SK-MEL-5 (cell line): ENCODE measurements around the gene TNNT2. TPM values are rescaled to one million over a fixed set of nuclear protein-coding genes. Genes with fewer than 3 reads are reported as not detected.
A peak's percentile ranks its signal among the peaks of the same experiment; 100 is the strongest.

Experiments
- DNase-seq: peaks from one replicate; pipeline ENCODE4 v3.0.0-alpha.2; 2016; ENCODE audit warnings: low read depth, low spot score
- in situ Hi-C: cut with HindIII; loops from 2 replicates; pipeline ENCODE4 v1.10.0; 2016; ENCODE audit warnings: low sequenced_read_pairs, high pct_unique_total_duplicates, low pct_unique_long_range_greater_than_20kb
- polyA plus RNA-seq, 2 experiments: library from polyadenylated mRNA; depleted of rRNA; stranded (reverse); fragments of >200 nt; gene quantifications; 2 replicates each; pipeline ENCODE4 v1.2.3, GENCODE V29; 2015
- total RNA-seq: library from RNA; depleted of rRNA; stranded (reverse); fragments of >200 nt; shearing (Covaris generic); gene quantifications from 2 replicates; pipeline ENCODE4 v1.2.3, GENCODE V29; 2014; rRNA removed

The TNNT2 gene
- total RNA-seq: not detected in 2 replicates
- not detected in 2 replicates for polyA plus RNA-seq (2015; cell fraction: cytosol; rRNA removed)
- polyA plus RNA-seq (2015; cell fraction: nucleus; rRNA removed): not detected in 2 replicates

DNA sequence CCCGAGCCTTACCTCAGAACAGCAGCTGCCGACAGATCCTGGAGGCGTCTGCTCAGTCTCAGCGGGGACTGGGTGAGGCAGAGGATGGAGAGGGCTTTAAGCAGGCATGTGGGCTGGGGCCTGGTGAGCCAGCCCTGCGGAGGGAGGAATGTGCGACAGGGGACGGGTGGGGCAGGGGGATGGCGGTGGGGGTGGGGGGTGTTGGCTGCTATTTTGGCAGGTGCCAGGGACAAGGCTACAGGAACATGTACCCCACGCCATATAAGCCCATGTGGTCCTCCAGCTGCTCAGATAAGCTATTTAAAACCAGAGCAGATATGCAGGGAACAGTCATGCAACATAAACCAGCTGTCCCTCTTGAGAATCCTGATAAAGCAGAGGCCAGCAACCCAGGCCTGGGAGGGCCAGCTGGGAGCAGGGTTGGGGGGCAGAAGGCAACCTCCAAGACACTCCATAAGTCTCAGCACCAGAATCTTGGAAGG lies at the start of gene TNNT2:
TSS of gene TNNT2 (minus strand) at position 70 of the 482 bp plus-strand sequence. CDS start 4,426 bp downstream, outside the sequence.
- in situ Hi-C loops: no loop called here

DNA sequence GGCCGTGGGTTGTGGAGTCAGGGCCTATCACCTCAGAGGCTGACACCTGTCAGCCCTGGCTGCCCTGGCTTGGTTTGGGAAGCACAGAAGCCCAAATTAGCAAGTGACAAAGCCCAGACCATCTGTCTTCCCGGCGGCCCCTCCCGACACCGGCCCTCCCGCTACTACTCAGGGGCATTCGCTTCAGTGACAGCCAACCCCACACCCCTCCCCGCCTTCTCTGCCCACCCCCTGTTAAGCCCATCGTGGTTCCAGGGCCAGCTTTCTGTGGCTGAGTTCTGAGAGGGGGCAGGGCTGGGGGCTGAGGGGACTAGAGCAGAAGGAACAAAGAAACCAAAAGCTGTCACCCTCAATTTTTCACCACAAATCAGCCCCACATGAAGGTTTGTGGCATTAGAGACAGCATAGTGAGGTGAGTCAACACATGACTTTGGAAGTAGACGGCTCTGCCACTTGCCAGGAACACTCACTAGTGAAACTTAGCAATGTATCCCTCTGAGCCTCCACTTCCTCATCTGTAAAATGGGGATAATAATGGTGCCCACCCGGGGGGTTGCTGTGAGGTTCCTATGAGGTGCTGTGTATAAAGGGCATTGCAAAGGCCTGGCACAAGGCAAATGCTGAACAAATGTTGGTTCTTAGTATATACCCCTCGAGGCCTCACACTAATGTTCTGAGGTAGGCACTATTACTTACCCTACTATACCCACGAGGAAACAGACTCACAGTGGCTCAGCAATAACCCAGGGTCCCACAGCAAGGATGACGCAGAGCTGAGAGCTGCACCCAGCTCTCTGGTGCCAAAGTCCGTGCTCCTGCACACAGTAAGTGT lies 49.2 kb upstream of the TNNT2 start:
- in situ Hi-C loops: no loop called here

More for the DNA sequence above, at the start of gene TNNT2:
- no peak for DNase-seq

DNA sequence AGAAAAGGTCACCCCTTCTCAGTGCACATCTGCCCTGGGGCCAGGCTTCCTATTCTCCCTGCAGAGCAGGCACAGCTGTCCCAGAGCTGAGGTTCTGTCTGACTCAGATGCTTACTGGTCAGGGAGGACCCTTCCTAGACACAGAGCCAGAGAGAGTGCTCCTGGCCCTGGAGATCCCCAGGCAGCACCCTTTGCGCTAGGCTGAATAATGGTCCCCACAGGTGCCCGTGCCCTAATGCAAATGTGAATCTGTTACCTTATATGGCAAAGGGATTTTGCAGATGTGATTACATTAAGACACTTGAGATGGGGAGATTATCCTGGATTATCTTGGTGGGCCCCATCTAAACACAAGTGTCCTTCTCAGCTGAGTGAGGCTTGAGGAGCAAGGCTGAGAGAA lies 46.7 kb upstream of the TNNT2 start:
- in situ Hi-C loops: no loop called here
- DNase-seq: no peak

More for the DNA sequence above, 49.2 kb upstream of the TNNT2 start:
- no peak for DNase-seq

DNA sequence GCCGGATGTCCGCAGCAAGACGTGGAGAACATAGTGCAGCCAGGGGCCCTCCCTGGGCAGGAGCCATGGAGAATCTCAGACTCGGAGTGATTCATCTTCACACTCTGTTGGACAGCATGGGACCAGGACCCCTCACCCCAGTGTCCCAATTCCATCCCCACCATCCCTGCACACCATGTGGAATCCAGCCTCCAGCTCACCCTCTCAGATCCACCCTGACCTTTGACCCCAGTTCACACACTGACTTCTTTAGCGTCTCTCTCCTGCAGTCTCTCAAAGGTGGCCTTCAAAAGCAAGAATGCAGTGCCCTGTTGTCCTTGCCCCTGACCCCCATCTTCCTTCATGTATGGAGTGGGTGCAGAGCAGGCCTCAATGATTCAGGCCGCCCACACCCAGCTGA lies 46.2 kb upstream of the TNNT2 start:
- in situ Hi-C loops: no loop called here

DNA sequence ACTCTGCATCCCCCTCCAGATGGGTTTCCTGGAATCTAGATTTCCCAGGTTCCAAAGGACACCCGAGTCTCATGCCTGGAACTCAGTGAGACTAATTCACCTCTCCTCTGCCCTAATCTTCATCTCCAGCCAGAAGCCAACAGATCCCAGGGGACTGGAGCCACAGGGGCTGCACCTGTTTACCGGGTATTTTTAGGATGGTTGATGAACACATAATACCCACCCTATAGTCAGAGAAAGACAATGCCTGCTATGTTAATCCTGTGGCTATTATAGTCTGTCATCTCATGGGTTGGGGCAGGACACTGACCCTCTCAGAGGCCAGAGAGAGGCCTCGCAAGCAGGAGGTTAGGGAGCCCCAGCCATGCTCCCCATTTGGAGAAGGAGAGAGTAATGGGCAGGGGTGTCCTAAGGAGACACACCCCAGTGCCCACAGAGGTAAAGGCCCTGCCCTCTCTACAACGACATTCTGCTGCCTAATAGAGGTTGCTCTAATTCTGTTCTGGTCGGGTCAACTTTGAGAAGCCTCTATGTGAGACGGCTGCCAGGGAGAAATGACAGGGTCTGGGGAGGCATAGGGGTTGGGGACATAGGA lies 45.1 kb upstream of the TNNT2 start:
- no peak for DNase-seq
- in situ Hi-C loops: no loop called here

More for the DNA sequence above, 46.2 kb upstream of the TNNT2 start:
- DNase-seq: no peak

DNA sequence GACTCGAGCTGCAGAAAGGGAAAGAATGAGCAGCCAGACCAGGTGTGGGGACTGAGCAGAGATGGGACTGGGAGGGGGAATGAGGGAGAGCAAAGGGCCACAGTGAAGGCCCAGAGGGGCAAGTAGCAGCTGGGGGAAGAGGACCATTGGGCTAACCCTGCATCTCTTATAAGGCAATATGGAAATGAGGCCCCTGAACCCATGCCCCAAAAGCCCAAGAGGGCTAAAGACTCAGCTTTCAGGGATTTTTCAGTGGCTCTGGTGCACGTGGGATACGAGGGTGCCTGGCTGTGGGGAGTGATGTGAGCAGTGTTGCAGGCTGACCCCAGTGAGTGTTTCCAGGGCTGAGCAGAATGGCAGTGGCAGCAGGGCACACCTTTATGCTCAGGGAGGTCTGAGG lies 44.5 kb upstream of the TNNT2 start:
- no peak for DNase-seq
- in situ Hi-C loops: no loop called here

DNA sequence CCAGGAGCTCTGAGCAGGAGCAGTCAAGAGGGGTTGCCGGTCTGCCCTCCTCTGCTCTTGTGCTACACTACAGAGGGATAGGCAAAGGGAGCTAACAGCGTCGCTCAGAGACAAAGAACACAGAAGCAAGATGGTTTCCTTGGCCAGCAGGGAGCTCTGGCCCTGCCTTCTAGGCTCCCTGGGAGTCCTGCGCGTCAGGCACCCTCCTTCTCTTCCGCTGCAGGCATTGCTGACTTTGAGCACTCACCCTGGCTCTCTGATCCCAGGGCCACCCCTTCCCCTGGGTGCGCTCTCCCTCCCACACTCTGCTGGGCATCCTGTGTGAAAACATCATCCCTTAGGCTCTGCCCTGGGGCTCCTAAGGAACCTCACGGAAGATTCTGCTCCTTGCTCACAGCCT lies 43.6 kb upstream of the TNNT2 start:
- no peak for DNase-seq
- in situ Hi-C loops: no loop called here

DNA sequence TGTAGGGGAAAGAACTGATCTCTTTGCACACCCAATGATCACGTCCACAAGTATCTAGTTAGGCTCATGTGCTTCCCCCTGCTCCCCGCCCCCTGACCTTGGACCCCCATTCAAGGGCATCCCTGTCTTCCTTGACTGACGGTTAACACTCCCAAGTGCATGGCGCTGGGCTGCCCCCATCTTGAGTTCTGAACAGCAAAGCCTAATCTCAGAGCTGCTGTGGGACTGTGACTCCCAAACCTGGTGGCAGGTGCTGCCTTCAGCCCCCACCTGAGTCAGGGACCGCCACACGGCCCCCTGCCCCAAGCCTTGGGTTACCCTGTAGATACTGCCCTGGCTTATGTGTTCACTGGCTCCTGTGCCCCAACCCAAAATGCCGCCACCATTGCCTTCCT lies 43.1 kb upstream of the TNNT2 start:
- DNase-seq: no peak
- in situ Hi-C loops: no loop called here

DNA sequence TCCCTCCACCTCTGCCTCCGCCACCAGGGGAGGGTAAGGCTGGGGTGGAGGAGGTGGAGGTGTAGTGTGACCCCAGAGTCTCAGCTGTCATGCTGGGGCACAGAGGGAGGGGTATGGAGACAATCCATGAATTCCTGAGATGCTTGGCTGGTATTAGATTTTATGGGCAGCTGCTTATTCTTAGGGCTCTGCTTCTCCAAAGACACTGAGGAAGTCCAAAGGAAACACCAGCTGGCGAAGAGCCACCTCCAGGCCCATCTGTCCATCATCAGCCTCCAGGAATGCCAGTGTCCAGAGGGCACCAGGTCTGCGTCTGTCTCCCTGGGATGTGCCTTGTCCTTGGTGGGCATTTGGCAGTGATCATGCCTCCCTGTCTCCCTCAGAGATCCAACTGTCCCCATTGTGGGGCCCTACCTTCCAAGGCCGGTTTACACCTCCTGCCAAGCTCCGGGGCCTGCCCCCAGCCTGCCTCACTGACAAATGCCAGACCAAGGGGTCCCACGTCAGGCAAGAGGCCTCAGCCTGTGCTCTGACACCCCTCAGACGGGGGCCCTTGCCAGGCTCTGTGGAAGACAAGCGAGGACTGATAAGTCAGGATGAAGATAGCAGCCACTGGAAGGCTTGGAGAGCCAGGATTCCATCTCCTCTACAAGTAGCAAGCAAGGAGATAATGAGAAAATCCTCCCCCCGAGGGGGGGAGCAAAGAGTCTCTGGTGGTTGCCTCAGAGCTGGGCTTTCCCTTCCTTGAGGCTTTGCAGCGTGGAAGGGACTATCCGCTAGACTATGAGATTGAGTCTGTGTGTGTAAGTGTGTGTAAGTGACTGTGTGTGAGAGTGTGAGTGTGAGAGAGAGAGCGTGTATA lies 42.5 kb upstream of the TNNT2 start:
- no peak for DNase-seq
- in situ Hi-C loops: no loop called here

DNA sequence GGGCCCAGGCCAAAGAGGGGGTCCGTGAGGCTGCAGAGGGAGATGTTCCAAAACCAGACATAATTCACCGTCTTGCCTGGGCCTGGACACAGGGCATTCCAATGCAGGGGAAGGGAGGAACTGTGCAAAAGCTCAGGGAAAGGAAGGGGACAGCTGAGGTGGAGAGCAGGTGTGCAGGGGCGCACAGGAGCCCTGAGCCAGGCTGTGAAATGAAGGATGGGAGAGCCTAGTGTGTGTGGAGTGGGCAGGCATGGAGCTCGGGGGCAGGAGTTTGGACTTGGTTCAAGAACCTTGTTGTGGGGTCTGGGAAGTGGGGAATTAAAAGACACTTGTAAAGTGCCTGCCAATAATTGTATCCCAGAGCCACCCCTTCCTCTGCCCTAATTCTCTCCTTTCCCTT lies 41.8 kb upstream of the TNNT2 start:
- in situ Hi-C loops: no loop called here
- no peak for DNase-seq

DNA sequence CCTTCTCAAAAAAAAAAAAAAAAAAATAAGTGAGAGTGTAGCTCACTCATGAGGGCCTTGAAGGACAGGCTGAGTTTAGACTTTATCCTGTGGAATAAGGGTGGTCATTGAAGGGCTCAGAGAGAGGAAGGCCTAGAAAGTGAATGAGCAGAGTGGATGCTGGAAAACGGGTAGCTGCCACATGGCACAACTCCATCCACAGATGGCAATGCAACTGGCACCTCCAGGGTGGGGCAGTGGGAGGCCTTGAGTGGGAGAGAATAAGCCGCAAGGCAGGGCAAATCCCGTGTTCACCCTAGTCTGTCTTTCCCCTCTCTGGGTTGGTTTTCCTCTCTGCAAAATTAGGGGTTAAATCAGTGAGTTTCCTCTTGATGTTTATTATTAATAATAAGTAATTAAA lies 41.0 kb upstream of the TNNT2 start:
- in situ Hi-C loops: no loop called here
- DNase-seq: no peak

DNA sequence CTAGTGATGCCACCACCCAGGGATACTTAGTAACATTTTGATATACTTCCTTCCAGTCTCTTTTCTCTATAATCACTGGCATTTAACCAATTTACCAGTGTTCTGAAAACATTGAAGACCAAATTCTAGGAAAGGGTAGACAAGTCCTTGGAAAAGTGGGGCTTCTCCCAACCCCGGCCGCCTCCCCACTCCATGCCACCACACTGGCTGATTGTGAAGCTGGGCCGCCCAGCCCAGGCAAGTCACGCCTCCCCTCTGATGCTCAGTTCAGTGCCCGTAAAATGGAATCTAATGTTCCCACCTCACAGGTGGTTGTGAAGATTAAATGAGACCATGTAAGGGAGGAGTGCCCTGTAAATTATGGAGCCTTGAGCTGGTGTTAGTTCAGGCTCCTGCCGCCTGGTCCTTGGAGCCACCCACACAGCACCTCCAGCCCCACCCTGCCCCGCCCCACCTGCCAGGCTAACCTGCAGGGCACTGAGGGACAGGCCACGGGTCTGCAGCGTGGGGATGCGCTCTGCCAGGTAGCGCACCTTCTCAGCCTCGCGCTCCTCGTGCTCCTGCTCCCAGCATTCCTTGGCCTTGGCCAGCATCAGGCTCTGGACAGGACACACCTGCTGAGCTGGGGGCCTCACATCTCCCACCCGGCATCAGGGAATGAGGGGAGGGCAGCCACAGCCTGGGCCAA lies 36.7 kb upstream of the TNNT2 start:
- DNase-seq: no peak
- in situ Hi-C loops: no loop called here

DNA sequence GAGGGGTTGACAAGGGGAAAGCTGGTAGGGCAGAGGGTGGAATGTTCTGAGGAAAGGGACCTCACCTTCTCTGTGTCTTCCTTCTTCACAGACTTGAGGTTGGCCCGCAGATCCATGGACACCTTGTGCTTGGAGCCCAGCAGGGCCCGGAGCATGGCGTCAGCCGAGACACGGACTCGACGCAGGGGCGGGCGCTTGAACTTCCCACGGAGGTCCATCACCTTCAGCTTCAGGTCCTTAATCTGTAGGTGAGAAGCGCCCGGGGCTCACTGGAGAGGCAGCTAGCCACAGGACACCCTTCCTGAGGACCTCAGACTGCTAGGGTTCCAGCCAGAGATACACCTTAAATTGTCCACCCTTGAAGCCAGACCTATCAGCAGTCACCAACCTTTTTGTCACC lies 33.8 kb upstream of the TNNT2 start:
- in situ Hi-C loops: no loop called here
- DNase-seq: no peak

DNA sequence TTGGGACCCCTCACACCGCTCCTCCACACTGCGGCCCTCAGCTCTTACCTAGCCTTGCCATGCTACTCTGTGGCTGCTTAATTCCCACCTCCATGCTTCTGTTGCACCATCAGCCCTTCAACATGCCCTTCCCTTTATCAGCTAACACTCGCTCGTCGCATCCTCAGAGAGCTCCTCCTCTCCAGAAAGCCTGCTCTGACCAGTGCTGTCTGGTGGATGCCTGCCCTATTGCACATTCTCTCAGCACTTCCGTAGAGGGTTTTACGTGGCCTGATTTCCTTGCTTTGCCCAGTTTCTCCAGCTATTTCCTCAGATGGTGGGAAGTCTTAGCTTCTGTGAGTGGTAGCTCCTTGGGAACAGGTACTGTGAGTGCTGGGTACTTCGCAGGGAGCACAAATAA lies 32.0 kb upstream of the TNNT2 start:
- in situ Hi-C loops: no loop called here
- no peak for DNase-seq

DNA sequence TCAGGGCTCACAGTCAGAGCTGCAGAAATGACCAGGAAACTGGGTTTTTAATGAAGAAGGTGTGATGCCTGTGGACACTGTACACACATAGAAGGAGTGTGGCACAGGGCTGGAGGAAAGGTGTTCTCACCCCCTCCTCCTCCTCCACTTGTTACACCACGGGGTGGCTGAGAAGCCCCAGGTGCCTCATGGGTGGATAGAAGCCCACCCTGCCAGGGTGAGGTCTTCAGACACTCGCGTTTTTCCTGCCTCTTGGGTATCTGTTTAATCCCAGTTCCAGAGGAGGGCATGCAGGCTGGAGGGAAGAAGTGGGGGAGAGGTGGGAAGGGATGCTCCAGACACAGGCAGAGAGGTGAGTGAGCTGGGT lies 31.3 kb upstream of the TNNT2 start:
- in situ Hi-C loops: no loop called here
- DNase-seq: no peak

DNA sequence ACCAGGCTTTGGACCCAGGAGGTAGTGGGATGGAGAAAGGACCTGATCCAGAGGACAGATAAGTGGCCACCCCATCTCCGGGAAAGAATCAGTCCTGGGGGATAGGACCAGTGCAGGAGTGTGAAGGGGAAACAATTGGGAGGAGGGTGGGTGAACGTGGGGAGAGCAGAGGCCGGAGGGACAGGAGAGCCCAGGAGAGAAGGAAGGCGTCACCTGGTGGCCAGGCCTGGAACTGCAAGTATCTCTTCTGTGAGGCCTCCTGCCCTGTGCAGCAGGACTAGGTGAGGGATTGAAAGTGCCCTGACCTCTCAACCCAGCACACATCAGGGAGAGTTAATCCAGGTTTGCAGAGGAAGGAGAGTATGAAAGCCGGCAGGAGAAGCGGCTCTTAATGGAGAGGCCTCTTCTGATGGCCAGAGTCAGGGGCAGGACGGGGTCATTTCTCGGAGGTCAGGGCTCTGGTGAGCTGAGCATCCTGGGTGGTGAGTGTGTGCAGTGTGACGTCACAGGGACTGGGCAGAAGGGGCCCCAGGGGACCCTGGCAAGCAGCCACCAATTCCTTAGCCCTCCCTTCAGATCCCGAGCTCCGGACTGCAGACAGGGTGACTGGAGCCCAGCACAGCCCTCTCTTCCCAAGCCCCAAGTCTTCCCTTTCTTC lies 30.8 kb upstream of the TNNT2 start:
- in situ Hi-C loops: no loop called here
- DNase-seq: peak; percentile 79

DNA sequence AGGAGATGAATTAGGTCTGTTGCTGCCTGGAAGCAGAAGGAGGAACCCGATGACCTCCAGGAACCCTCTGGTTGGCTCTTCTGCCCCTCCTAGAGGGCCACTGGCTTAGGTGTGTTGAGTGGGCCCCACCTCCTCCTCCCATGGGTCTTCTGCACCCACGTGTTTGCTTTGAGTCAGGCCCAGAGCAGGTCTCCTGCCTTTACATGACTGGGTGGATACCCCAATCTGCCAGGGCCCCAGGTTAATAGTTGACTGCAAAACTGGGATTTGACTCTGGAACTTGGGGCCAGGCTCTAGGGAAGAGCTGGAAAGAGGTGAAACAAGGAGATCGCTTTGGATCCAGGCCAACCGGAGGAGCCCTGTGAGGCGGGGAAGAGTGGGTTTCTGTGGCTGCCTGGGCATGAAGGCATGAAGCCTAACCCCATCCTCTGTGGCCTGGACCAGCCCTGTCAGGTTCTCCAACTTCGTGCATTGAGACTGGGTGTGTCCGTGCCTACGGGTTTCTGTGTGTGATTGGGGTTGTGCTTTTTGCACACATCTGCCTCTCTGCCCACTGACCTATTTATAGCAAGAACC lies 29.4 kb upstream of the TNNT2 start:
- no peak for DNase-seq
- in situ Hi-C loops: no loop called here
